GM19025 (cell line): ENCODE results near the gene IL17REL.

ENCODE experiments used
- ATAC-seq: cut with Tn5 transposase; IDR thresholded peaks from one replicate; pipeline ENCODE4 v1.9.1; 2021; ENCODE audit warnings: mild to moderate bottlenecking, low read depth, moderate library complexity; ENCODE audit not compliant: unreplicated experiment

The IL17REL gene

GRCh38 chr22:50008151-50009040 is 4.2 kb downstream of the IL17REL start:
- no peak for ATAC-seq

GRCh38 chr22:50007057-50007511 is 5.5 kb downstream of the IL17REL start:
- ATAC-seq, result no peak

- no peak for ATAC-seq
Measured at GRCh38 chr22:50004918-50005317, 7.6 kb downstream of the IL17REL start.

- no peak for ATAC-seq
Measured at GRCh38 chr22:50002791-50003190, 9.8 kb downstream of the IL17REL start.

DNA sequence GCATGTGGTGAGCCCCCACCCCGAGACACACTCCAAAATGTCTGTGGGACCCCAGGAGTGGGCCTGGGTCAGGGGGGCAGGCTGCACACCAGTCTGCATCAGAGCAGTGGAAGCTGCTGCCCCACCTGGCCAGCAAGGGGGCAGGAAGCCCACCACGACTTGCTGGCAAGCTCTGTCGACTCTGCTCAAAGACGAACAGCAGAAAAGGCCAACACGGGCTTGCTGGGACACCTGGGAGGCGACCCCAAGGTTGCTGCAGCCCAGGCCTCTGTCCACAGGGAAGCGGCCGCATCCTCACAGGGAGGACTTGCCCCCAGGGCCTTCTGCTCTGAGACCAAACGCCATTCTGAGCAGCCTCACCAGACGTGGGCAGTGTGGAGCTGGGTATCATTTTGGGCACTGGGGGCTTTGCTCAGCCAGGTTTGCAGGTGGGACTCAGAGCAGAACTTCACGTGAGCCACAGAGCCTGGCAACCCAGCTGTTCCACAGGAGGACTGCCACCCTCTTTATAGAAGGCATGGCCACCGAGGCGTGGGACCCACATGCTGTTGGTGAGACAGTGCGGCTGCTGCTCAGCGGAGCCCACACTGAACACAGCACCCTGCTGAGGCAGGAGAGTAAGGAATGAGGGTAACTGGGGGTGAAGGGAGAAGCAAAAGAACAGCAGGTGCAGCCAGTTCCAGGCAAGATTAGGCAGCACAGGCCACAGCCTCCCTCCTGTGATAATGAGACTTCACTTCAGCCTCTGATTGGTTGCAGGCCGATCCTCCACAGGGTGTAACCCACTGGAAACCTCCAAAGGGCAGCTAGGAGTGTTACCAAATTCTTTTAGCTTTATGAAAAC is 11.0 kb downstream of the IL17REL start:
- ATAC-seq, result no peak

- ATAC-seq, result no peak
Measured at GRCh38 chr22:50000587-50001387, 11.8 kb downstream of the IL17REL start.

GRCh38 chr22:49999946-50000586 is 12.5 kb downstream of the IL17REL start:
- ATAC-seq, result no peak

DNA sequence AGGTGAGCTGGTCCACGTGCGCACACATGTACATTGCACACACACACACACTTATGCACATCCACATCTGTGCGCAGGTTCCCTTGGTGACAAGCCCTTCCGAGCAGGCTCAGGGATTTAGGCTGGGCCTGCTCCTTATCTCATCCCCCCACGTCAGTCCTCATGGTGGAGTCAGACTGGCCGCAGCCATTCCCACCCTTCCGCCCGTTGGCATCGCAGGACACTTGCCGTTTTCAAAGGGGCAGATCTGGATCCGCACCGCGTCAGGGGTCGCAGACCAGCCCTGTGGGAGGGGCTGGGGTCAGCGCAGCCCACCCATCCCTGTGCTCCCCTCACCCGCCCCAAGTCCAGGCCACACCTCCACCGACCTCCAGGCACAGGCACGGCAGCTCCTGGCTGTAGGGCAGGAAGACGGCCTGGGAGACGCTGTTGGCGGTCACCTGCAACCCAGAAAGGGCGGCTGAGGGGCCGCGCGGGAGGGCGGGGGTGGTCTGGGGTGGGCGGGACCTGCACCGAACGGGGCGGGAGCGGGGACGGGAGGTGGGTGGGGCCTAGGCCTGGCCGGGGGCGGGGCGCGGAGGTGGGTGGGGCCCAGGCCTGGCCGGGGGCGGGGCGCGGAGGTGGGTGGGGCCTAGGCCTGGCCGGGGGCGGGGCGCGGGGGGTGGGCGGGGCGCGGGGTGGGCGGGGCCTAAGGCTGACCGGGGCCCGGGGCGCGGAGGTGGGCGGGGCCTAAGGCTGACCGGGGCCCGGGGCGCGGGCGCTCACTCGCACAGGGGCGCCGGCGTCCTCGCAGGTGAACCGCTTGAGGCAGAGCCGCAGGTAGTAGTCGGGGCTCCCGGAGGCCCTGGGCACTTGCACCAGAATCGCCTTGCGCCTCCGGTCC is 13.3 kb downstream of the IL17REL start:
- no peak for ATAC-seq

GRCh38 chr22:49998718-49999062 is 13.9 kb downstream of the IL17REL start:
- no peak for ATAC-seq

GRCh38 chr22:49997932-49998717 is 14.4 kb downstream of the IL17REL start:
- no peak for ATAC-seq

DNA sequence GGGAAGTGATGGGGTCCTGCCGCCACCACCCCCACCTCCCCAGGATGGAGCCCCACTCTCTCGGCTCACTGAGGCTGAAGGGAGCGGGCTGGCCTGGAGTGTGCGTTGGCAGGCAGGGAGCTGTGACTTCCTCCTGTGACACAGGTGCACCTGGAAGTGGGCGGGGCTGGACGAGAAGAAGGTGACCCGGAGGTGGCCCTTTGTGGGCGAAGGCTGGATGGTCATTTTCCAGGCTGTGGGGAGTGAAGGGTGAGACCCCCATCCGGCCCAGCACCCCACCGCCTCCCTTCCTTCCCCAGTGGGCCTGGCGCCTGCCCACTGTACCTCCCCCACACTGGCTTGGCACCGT is 15.3 kb downstream of the IL17REL start:
- ATAC-seq, result no peak

DNA sequence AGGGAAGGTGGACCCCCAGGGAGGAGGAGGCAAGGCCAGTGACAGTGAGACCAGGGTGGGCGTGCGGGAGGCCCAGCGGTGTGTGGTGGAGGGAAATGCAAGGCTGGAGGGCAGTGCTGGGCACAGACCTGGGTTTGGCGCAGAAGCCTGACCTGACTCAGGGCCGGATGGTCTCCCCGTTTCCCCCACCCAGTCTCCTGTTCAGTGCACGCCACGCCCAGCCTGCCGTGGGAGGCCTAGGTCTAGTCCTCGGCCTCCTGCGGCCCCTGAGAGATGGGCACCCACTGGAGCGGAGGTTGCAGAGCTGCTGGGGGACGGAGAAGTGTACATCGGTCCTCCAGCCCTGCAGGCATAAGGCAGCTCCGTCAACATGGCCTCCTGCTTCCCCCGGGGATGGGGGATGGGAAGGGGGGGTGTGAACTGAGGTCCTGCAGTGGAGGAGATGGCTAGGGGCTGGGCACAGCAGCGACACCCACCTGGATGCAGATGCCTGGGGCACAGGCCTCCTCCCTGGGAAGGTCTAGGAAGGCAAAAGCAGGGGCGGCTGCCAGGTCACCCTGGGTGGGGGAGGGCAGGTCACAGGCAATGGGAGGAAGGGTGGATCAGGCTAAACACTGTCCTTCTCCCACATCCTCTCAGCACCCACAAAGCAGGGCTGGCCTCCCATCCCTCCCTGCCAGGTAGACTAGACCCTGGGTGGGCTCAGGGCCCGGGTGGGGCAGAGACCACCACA is 15.9 kb downstream of the IL17REL start:
- ATAC-seq, result no peak

- ATAC-seq, result no peak
Measured at GRCh38 chr22:49996119-49996517, 16.4 kb downstream of the IL17REL start.

DNA sequence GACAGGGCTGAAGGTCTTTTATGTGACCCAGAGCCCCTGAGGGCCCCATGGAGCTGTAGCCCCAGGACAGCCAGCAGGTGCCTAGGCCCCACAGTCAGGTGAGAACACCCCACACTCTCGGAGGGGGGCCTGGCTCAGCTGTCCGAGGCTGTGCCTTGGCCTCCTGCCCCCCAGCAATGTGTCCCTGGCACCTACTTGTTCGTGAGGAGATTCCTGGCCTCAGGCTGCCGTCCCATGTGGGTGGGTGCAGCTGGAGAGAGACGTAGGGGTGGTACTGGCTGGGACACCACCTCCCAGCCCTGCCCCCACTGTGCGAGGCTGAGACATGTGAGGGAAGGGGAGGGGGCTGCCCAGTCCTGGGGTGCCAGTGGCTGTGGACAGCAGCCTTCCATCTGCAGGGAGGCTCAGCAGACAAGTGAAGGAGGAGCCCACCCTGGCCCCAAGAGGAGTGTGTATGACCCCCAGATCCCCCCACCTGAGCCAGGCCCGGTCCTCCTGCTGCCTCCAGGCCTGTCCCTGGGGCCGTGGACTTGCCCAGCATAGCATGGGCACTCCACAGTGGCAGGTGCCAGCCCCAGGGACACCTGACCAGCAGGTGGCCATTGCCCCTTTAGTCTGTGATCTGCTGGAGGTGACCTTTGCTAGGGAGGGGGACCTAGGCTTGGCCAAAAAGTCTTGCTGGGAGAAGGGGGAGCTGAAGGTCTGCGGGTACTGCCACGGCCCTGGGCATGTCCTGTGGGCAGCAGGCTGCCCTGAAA is 17.0 kb downstream of the IL17REL start:
- ATAC-seq, result no peak

- no peak for ATAC-seq
Measured at GRCh38 chr22:49995041-49995360, 17.6 kb downstream of the IL17REL start.

GRCh38 chr22:49994361-49995040 is 18.1 kb downstream of the IL17REL start:
- no peak for ATAC-seq
